H1 (cell line): ENCODE results near the gene NID1. TPM values are rescaled to one million over a fixed set of nuclear protein-coding genes. Genes with fewer than 3 reads are reported as not detected.

Source experiments
- CTCF ChIA-PET: fragments of 300-600 bp; sonication (Branson Sonifier 250); formaldehyde crosslinking; loops from one replicate; lab custom pipeline; 2021; ENCODE audit not compliant: partially characterized antibody; lab: Charles Lee
- POLR2A ChIA-PET: fragments of 300-600 bp; sonication (Branson Sonifier 250); formaldehyde crosslinking; loops from one replicate; lab custom pipeline; 2021; ENCODE audit warnings: inconsistent platforms; ENCODE audit not compliant: partially characterized antibody; lab: Charles Lee
- DNase-seq, 2 experiments: peaks; one replicate each; pipeline versions ENCODE4 v3.0.0 to v3.0.0-alpha.2; 2010 to 2022; ENCODE audit warnings: low spot score in 2 of 2, low read depth in 1 of 2, mixed read lengths in 1 of 2
- FAIRE-seq: peaks from 2 replicates; lab custom pipeline; 2011; peaks lifted over from hg19 to GRCh38; lab: Jason Lieb, UNC
- H2AFZ ChIP-seq: 2 replicates; pipeline ENCODE4 v1.8.1; 2012; ENCODE audit warnings: low read length, inconsistent platforms
- H2AK5ac ChIP-seq: 2 replicates; pipeline ENCODE4 v1.6.1; 2013; ENCODE audit warnings: low read depth, low read length
- H2BK120ac ChIP-seq: replicated peaks from 2 replicates; pipeline ENCODE3; 2013; ENCODE audit warnings: low read depth, low read length, inconsistent platforms
- H2BK12ac ChIP-seq: 2 replicates; pipeline ENCODE4 v1.6.1; 2013; ENCODE audit warnings: low read depth, low read length
- H2BK15ac ChIP-seq: 2 replicates; pipeline ENCODE4 v1.6.1; 2013; ENCODE audit warnings: low read length
- H2BK20ac ChIP-seq: 2 replicates; pipeline ENCODE4 v1.6.1; 2013; ENCODE audit warnings: low read length
- H2BK5ac ChIP-seq: 2 replicates; pipeline ENCODE4 v1.6.1; 2013; ENCODE audit warnings: low read depth, low read length
- H3K14ac ChIP-seq: 2 replicates; pipeline ENCODE4 v1.6.1; 2013; ENCODE audit warnings: inconsistent platforms; ENCODE audit not compliant: insufficient read length
- H3K18ac ChIP-seq: 2 replicates; pipeline ENCODE4 v1.6.1; 2013; ENCODE audit warnings: low read length; ENCODE audit errors: extremely low read depth
- H3K23ac ChIP-seq: 2 replicates; pipeline ENCODE4 v1.6.1; 2013; ENCODE audit warnings: inconsistent platforms; ENCODE audit not compliant: insufficient read length
- H3K23me2 ChIP-seq: 2 replicates; pipeline ENCODE4 v1.6.1; 2013; ENCODE audit warnings: low read depth, low read length
- H3K27ac ChIP-seq: 2 replicates; pipeline ENCODE4 v1.6.1; 2011; ENCODE audit warnings: low read depth, low read length, inconsistent platforms
- H3K27me3 ChIP-seq, 4 experiments: replicated peaks in 1 of 4; 1 replicate in 1 of 4; 2 replicates in 3 of 4; pipeline versions ENCODE4 v1.6.1 to v1.8.1; 2011 to 2013; ENCODE audit warnings: low read length in 3 of 4, mild to moderate bottlenecking in 3 of 4, inconsistent platforms in 2 of 4, mixed read lengths in 2 of 4, moderate library complexity in 1 of 4; ENCODE audit not compliant: control insufficient read depth in 3 of 4, insufficient read depth in 3 of 4; ENCODE audit errors: extremely low read depth in 1 of 4
- H3K36me3 ChIP-seq, 4 experiments: 2 replicates each; pipeline versions ENCODE4 v1.6.1 to v1.8.1; 2011 to 2013; ENCODE audit warnings: mild to moderate bottlenecking in 4 of 4, low read length in 3 of 4, moderate library complexity in 2 of 4, control low read depth in 1 of 4, inconsistent platforms in 1 of 4; ENCODE audit not compliant: insufficient read depth in 4 of 4, control insufficient read depth in 2 of 4
- H3K4ac ChIP-seq: replicated peaks from 2 replicates; pipeline ENCODE3; 2013; ENCODE audit warnings: low read length, low read depth, mixed read lengths, inconsistent platforms; ENCODE audit not compliant: insufficient read length
- H3K4me1 ChIP-seq, 4 experiments: replicated peaks in 1 of 4; 1 replicate in 1 of 4; 2 replicates in 3 of 4; pipeline versions ENCODE4 v1.6.1 to v1.8.1; 2011 to 2013; ENCODE audit warnings: low read length in 3 of 4, inconsistent platforms in 2 of 4, mixed read lengths in 1 of 4; ENCODE audit not compliant: insufficient read depth in 4 of 4, control insufficient read depth in 3 of 4
- H3K4me2 ChIP-seq, 2 experiments: 2 replicates each; pipeline versions ENCODE4 v1.6.1 to v1.8.1; 2011 to 2013; ENCODE audit warnings: low read depth in 2 of 2, low read length in 2 of 2, control low read depth in 1 of 2, inconsistent platforms in 1 of 2, mild to moderate bottlenecking in 1 of 2; ENCODE audit not compliant: insufficient read depth in 1 of 2
- H3K4me3 ChIP-seq, 4 experiments: fragments of 200-600, 300-600 bp in 1 of 4; sonication (generic), shearing (Covaris generic), sonication (Bioruptor Twin) in 1 of 4; 2 replicates each; pipeline versions ENCODE4 v1.5.1 to v1.8.1; 2011 to 2016; ENCODE audit warnings: low read length in 4 of 4, low read depth in 3 of 4, control low read depth in 2 of 4, inconsistent platforms in 2 of 4, mild to moderate bottlenecking in 2 of 4, mixed read lengths in 1 of 4, moderate library complexity in 1 of 4; ENCODE audit not compliant: insufficient read depth in 2 of 4; ENCODE audit errors: extremely low read depth in 1 of 4
- H3K56ac ChIP-seq: replicated peaks from 2 replicates; pipeline ENCODE3; 2013; ENCODE audit warnings: low read depth, mild to moderate bottlenecking, mixed read lengths, low read length, inconsistent platforms; ENCODE audit not compliant: insufficient read length
- H3K79me1 ChIP-seq: 2 replicates; pipeline ENCODE4 v1.6.1; 2013; ENCODE audit warnings: low read depth, low read length, control low read depth
- H3K79me2 ChIP-seq, 2 experiments: 2 replicates each; pipeline versions ENCODE4 v1.6.1 to v1.8.1; 2012 to 2013; ENCODE audit warnings: low read length in 2 of 2, mild to moderate bottlenecking in 2 of 2, inconsistent platforms in 1 of 2; ENCODE audit not compliant: insufficient read depth in 2 of 2, control insufficient read depth in 1 of 2
- H3K9ac ChIP-seq, 4 experiments: replicated peaks in 1 of 4; 1 replicate in 1 of 4; 2 replicates in 3 of 4; pipeline versions ENCODE4 v1.6.1 to v1.8.1; 2011 to 2013; ENCODE audit warnings: low read depth in 3 of 4, low read length in 3 of 4, control low read depth in 2 of 4, mild to moderate bottlenecking in 2 of 4, moderate library complexity in 2 of 4, inconsistent platforms in 1 of 4; ENCODE audit errors: extremely low read depth in 1 of 4
- H3K9me3 ChIP-seq, 2 experiments: 2 replicates each; pipeline versions ENCODE4 v1.6.1 to v1.8.1; 2012 to 2013; ENCODE audit warnings: mild to moderate bottlenecking in 2 of 2, moderate library complexity in 2 of 2, control low read depth in 1 of 2, inconsistent platforms in 1 of 2, low read depth in 1 of 2, low read length in 1 of 2, mixed read lengths in 1 of 2; ENCODE audit not compliant: insufficient read depth in 2 of 2
- H4K20me1 ChIP-seq, 2 experiments: replicated peaks in 1 of 2; 2 replicates each; pipeline versions ENCODE3 to v1.8.1; 2011 to 2013; ENCODE audit warnings: inconsistent platforms in 2 of 2, low read length in 2 of 2, mild to moderate bottlenecking in 1 of 2; ENCODE audit not compliant: insufficient read depth in 2 of 2, control insufficient read depth in 1 of 2
- H4K5ac ChIP-seq: 2 replicates; pipeline ENCODE4 v1.6.1; 2013; ENCODE audit warnings: low read length, low read depth, mixed read lengths, inconsistent platforms; ENCODE audit not compliant: insufficient read length
- H4K8ac ChIP-seq: 2 replicates; pipeline ENCODE4 v1.8.0; 2013; ENCODE audit warnings: mild to moderate bottlenecking, moderate library complexity, low read length, inconsistent platforms; ENCODE audit not compliant: insufficient read depth; ENCODE audit errors: extremely low read depth
- H4K91ac ChIP-seq: replicated peaks from 2 replicates; pipeline ENCODE3; 2013; ENCODE audit warnings: low read length, mixed read lengths, inconsistent platforms; ENCODE audit not compliant: insufficient read length
- ASH2L ChIP-seq: fragments of 200-600, 300-600 bp; sonication (generic); IDR thresholded peaks from one replicate; pipeline ENCODE4 v1.7.1; 2017; ENCODE audit warnings: low read length
- BRCA1 ChIP-seq: IDR thresholded peaks from 2 replicates; pipeline ENCODE4 v1.6.1; 2012; ENCODE audit warnings: low read depth, low read length, improper control_type of control experiment
- CHD2 ChIP-seq: IDR thresholded peaks from 2 replicates; pipeline ENCODE4 v1.6.1; 2012; ENCODE audit warnings: low read length, improper control_type of control experiment
- CREB1 ChIP-seq: IDR thresholded peaks from 2 replicates; pipeline ENCODE4 v1.6.1; 2012; ENCODE audit warnings: inconsistent platforms
- CTBP2 ChIP-seq: IDR thresholded peaks from 2 replicates; pipeline ENCODE4 v1.7.0; 2011; ENCODE audit warnings: borderline replicate concordance, mild to moderate bottlenecking, moderate library complexity, mixed read lengths, low read length; ENCODE audit not compliant: insufficient read depth, insufficient read length
- JUN ChIP-seq: IDR thresholded peaks from 2 replicates; pipeline ENCODE4 v1.6.1; 2011; ENCODE audit warnings: low read depth, mild to moderate bottlenecking, improper control_type of control experiment, low read length
- JUND ChIP-seq: IDR thresholded peaks from 2 replicates; pipeline ENCODE4 v1.6.1; 2011; ENCODE audit warnings: mild to moderate bottlenecking, improper control_type of control experiment, low read length
- NANOG ChIP-seq: IDR thresholded peaks from 2 replicates; pipeline ENCODE4 v1.6.1; 2011; ENCODE audit warnings: low read length, low read depth, mild to moderate bottlenecking, inconsistent platforms; ENCODE audit not compliant: insufficient read depth, poor library complexity, severe bottlenecking
- POLR2A ChIP-seq, 2 experiments: IDR thresholded peaks; 1 replicate in 1 of 2; 2 replicates in 1 of 2; pipeline ENCODE4 v1.6.1; 2011; ENCODE audit warnings: low read depth in 2 of 2, low read length in 2 of 2, mild to moderate bottlenecking in 2 of 2; ENCODE audit errors: control extremely low read depth in 1 of 2
- POLR2AphosphoS5 ChIP-seq: IDR thresholded peaks from 2 replicates; pipeline ENCODE4 v1.6.1; 2011; ENCODE audit warnings: low read depth, low read length
- POU5F1 ChIP-seq: IDR thresholded peaks from 2 replicates; pipeline ENCODE4 v1.6.1; 2011; ENCODE audit warnings: low read depth, mild to moderate bottlenecking, low read length, moderate library complexity
- RXRA ChIP-seq: IDR thresholded peaks from 2 replicates; pipeline ENCODE4 v1.6.1; 2011; ENCODE audit warnings: low read depth, mild to moderate bottlenecking, low read length, moderate library complexity; ENCODE audit not compliant: insufficient read depth
- SIRT6 ChIP-seq: IDR thresholded peaks from one replicate; pipeline ENCODE4 v1.7.1; 2012; ENCODE audit warnings: low read length, inconsistent platforms
- SIX5 ChIP-seq: IDR thresholded peaks from 2 replicates; pipeline ENCODE4 v1.6.1; 2011; ENCODE audit warnings: mild to moderate bottlenecking, low read depth, low read length
- SUZ12 ChIP-seq: fragments of 200-600 bp; sonication (generic); IDR thresholded peaks from 2 replicates; pipeline ENCODE4 v1.6.1; 2012; ENCODE audit warnings: mild to moderate bottlenecking, inconsistent platforms, low read length, moderate library complexity, mixed read lengths
- TAF1 ChIP-seq: IDR thresholded peaks from 2 replicates; pipeline ENCODE4 v1.6.1; 2011; ENCODE audit warnings: mild to moderate bottlenecking, low read depth, low read length
- TBP ChIP-seq: IDR thresholded peaks from 2 replicates; pipeline ENCODE4 v1.6.1; 2011; ENCODE audit warnings: low read depth, low read length, improper control_type of control experiment
- WGBS, 2 experiments: shearing (Covaris generic) in 1 of 2; methylation state at CpG; one replicate each; pipeline versions ENCODE4 v1.1.6 to v1.1.7; 2013 to 2015; ENCODE audit warnings: low lambda C conversion rate in 2 of 2, mixed read lengths in 2 of 2, inconsistent platforms in 1 of 2, low coverage in 1 of 2, missing lambda C conversion rate in 1 of 2; ENCODE audit not compliant: insufficient replicate concordance in 2 of 2, insufficient coverage in 1 of 2, insufficient read length in 1 of 2; ENCODE audit errors: extremely low coverage in 1 of 2, missing lambda C conversion rate in 1 of 2; 5-methylcytosine and 5-hydroxymethylcytosine counted together
- polyA plus RNA-seq, 7 experiments: library from polyadenylated mRNA; depleted of rRNA in 3 of 7; stranded (reverse) in 5 of 7; unstranded in 2 of 7; fragments of >200 nt in 5 of 7; fragments of 200-250 nt in 2 of 7; gene quantifications; 1 replicate in 5 of 7; 2 replicates in 1 of 7; 4 replicates in 1 of 7; pipeline versions ENCODE4 v1.2.1 to v1.2.3, GENCODE V29; 2011 to 2013; ENCODE audit warnings: missing spikeins in 2 of 7, mixed read lengths in 2 of 7
- total RNA-seq: library from RNA; stranded (reverse); fragmentation: NEBNext Ultra II Directional; extraction: Animal tissue kit (Norgen Biotek cat#: 25700); gene quantifications from 2 replicates; pipeline ENCODE4 v1.2.1, GENCODE V29; 2021

Gene NID1
- total and polyA plus RNA-seq, 2 of the 8 experiments (the other 6 are each of a cell fraction or from before 2014, with no cell fraction given) = 20.9 to 25.4 TPM

DNA sequence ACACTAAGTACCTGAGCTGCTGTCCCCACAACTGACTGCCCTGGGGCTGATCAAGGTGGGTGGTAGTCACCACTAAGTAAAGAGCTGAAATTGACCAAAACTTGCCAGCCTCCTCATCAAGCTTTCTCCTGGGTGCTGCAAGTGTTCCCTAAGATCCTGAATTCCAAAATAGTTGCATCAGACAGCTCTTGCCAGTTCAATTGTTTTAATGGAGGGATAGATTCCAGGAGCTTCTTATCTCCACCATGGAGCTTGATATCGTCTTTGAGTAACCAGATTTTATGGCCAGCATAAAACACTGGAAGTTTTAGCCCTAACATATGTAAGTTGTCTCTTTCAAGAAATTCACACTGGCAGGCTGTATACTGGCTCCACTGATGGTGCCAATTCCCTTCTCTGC lies 90.3 kb downstream of the NID1 start:
- Histone ChIP-seq H2AK5ac (no peak overlapping the region), H3K4me3 (no peak overlapping the region), H2BK5ac (no peak overlapping the region), H3K27ac (no peak overlapping the region), H4K20me1 (no peaks in the 10 kb centered on the region), H3K27me3 (no peaks in the 10 kb centered on the region), H4K8ac (no peak overlapping the region), H4K5ac (no peak overlapping the region), H2BK120ac (no peak overlapping the region), H3K18ac (no peak overlapping the region), H3K36me3 (peaks cover 5 to 31% (median 15%) of the 10 kb centered on the region in 4 experiments; a peak in 6 of 8 replicates), H3K79me1 (no peaks in the 10 kb centered on the region), H4K91ac (no peak overlapping the region), H2BK15ac (no peak overlapping the region), H3K4me1 (0 out of 7 replicates have a peak, but pooled peaks cover 0 to 3% (median 0%) of the 10 kb centered on the region in 4 experiments), H2AFZ (no peak overlapping the region), H3K4ac (no peak overlapping the region), H3K4me2 (no peak overlapping the region), H2BK12ac (no peak overlapping the region), H3K23ac (no peak overlapping the region), H3K23me2 (no peaks in the 10 kb centered on the region), H3K9me3 (peaks cover 16 to 18% of the 10 kb centered on the region in 2 experiments), H3K14ac (no peak overlapping the region), H3K9ac (no peak overlapping the region), H2BK20ac (no peak overlapping the region), H3K56ac (no peak overlapping the region), H3K79me2 (no peaks in the 10 kb centered on the region)
- 69% methylated on average over 1 of the region's 1 CpG; no CpG with 5 or more reads in 1 of the 2 experiments for WGBS, 2 experiments
- ChIA-PET CTCF (interaction anchor here (0.7 to 0.8 kb wide), 4 partner anchors 106 to 882 kb away, joined by 3 to 4 read pairs (median 3); no protein-coding TSS in a partner anchor), POLR2A (interaction anchor here (0.6 to 1.4 kb wide), 2 partner anchors 9 to 1483 kb away, joined by 3 read pairs; no protein-coding TSS in a partner anchor)
- no peak for DNase-seq
- FAIRE-seq = no peak
- TF ChIP-seq CREB1 (no peak), BRCA1 (no peak), SUZ12 (no peak), CTBP2 (no peak), POLR2AphosphoS5 (no peak), RXRA (no peak), TBP (no peak), POU5F1 (no peak), NANOG (no peak), SIRT6 (no peak), JUN (no peak), POLR2A (IDR thresholded peaks at IDR 0.05; ENCODE audit: control extremely low read depth in 1 of 2, low read depth in 2 of 2, low read length in 2 of 2) (no peak), CHD2 (no peak), TAF1 (no peak), ASH2L (no peak), SIX5 (no peak), JUND (no peak)
